GM19395 (cell line): Measurements from ENCODE around the gene TRIB2.
A peak's percentile ranks its signal among the peaks of the same experiment; 100 is the strongest.

Source experiments
- ATAC-seq: cut with Tn5 transposase; IDR thresholded peaks from one replicate; pipeline ENCODE4 v1.9.1; 2021; ENCODE audit warnings: mild to moderate bottlenecking, moderate library complexity; ENCODE audit not compliant: unreplicated experiment

The TRIB2 gene

GRCh38 chr2:12697617-12698016, 19.1 kb upstream of the TRIB2 start:
- no peak for ATAC-seq

DNA sequence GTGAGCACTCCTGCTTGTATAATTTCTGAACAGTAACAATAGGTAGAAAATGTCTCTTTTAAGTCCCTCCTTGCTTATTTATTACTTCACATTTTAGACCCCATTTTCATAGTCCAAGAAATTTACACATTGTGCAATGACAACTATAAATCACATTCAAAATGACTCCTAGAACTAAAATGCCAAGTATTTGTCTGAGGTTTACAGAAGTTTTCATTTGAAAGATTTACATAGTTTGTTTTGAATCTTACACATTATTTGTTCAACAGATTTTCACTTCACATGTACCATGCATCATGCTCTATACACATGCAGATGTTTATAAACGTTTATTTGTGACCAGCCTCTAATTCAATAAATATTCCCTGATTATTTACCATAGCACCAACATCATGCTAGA, 15.7 kb upstream of the TRIB2 start:
- ATAC-seq: no peak

GRCh38 chr2:12701786-12702167, 15.0 kb upstream of the TRIB2 start:
- no peak for ATAC-seq

DNA sequence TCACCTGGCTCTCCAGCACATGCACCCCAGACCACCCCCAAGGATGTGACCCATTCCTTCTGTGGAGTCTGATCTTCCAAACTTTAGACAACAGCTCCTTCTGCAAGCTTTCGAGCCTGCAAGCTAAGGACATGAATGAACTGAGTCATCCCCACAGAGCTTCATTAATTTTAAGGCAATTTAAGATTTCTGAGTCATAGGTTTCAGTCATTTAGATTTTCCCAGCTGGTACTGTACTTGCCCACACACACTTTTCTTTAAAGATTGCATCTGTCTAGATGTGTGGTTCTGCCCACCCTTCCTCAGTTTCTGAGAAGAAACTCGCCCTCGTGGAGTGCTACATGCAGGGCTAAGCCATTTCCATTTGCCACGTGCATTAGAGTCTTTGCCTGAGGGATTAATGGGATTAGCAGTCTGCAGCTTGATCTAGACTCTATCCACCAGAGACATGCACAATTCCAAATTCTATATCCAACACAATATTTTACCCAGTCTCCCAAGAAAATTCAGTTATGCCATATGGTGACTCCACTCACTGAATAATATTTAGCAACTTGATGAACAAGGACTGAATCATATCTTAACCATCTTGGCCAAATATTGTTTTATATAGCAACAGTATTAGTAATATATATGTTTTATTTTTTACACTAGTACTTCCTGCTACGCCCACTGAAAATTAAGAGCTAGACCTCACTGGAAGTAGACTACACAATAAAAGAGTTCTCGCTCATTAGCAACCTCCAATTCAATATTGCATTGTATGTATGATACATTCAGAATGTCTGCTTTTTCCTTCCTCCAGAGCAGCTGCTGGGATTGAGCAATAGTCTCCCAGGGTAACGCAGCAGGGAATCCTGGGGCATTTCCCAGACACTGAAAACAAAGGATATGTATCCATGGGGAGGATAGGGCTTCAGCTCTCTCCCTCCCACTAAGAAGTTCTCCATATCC, 14.3 kb upstream of the TRIB2 start:
- no peak for ATAC-seq

DNA sequence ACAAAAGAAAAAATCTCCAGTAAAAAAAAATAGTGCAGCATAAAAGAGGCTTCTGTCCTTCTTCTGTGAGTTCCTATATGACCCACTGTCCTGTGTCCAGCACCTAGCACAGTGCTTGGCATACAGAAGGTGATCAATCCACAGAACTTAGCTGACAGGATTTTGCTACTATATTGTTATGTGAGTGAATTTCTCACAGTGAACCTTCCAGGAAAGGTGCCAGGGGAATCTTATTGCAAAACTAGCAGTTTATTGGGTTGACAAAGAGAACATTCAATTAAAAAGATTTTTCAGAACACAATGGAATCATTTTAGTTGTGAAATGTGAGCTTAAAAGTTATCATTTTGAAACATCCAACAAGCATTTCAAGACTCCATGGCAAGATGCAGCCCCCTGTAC, 12.4 kb upstream of the TRIB2 start:
- ATAC-seq: no peak

GRCh38 chr2:12705230-12705629, 11.5 kb upstream of the TRIB2 start:
- ATAC-seq: no peak

DNA sequence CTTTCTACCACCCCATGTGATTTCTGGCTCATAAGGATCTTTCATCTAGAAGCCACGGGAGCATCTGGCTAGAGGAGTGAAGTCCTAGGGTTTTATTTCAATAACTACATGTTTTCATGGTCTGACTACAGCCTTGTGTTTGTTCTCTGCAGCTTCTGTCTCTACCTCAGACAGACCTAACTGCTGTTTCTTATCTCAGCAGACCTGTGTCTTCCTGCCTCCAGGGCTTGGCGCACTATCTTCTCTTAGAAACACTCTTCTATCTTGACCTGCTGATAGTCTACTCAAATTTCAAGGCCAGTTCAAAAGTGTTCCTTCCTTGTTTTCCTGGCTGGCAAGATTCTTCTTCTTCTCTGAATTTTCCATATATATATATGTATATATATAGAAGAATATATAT, 11.0 kb upstream of the TRIB2 start:
- ATAC-seq: no peak

DNA sequence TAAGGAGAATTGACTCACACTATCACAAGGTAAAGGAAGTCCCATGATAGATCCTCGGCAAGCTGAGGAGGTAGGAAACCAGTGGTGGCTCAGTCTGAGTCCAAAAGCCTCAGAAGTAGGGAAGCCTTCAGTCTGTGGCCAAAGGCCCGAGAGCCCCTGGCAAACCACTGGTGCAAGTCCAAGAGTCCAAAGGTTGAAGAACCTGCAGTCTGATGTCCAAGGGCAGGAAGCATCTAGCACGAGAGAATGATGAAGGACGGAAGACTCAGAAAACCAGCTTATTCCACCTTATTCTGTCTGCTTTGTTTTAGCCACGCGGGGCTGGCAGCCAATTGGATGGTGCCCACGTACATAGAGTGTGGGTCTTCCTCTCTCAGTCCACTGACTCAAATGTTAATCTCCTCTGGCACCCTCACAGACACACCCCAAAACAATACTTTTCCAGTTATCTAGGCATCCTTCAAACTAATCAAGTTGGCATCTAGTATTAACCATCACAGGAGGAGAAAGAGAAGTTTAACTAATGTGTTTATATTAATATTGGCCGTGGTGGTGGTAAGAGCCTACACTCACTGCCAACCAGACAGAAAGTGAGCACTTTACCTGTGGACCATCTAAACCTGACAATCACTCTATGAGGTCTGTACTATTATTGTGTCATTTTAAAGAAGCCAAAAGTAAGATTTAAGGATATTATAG, 8.1 kb upstream of the TRIB2 start:
- no peak for ATAC-seq

DNA sequence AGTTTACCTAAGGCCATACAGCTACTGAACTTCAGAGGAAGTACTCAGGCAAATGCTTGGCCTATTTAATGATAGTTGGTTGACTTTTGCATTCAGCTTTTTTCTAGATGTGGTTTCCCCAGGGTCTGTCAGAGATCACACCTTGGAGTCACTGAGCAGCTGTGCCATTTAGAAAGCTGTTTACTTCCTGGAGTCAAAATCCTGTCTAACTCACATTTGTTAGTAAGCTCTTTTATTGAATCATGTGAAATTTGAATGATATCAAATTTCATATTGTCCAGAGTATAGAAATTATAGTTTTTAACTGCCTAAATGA, 7.6 kb upstream of the TRIB2 start:
- no peak for ATAC-seq

GRCh38 chr2:12710301-12710700, 6.4 kb upstream of the TRIB2 start:
- no peak for ATAC-seq

DNA sequence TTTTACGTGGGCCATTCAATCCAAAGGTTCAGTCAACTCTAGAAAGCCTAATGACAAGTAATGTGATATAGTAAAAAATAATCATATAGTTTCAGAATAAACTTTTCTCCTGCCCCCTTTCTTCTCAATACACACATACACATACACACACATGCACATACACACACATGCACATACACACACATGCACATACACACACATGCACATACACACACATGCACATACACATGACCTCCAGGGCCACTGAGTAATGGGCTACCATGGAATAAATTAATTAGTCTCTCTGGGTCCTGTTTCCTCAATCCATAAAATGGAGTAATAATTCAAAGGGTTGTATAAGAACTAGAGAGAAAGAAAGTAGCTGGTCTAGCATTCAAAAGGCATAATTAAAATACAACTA, 5.4 kb upstream of the TRIB2 start:
- no peak for ATAC-seq

DNA sequence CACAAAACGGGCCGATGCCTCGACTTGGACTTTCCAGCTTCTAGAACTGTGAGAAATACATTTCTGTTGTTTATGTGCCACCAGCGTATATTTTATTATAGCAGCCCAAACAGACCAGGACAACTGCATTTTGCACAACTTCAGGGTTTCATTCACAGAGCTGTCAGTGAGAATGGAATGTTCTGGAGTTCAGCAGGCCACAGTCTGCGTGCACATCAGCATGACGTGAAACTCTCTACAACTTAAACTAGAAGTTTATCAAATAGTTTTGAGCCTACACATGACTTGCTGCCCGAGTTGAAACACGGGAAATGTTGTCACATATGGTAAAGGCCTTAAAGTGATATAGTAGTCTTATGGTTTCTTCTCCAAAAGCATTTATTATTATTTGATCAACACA, 3.9 kb upstream of the TRIB2 start:
- no peak for ATAC-seq

DNA sequence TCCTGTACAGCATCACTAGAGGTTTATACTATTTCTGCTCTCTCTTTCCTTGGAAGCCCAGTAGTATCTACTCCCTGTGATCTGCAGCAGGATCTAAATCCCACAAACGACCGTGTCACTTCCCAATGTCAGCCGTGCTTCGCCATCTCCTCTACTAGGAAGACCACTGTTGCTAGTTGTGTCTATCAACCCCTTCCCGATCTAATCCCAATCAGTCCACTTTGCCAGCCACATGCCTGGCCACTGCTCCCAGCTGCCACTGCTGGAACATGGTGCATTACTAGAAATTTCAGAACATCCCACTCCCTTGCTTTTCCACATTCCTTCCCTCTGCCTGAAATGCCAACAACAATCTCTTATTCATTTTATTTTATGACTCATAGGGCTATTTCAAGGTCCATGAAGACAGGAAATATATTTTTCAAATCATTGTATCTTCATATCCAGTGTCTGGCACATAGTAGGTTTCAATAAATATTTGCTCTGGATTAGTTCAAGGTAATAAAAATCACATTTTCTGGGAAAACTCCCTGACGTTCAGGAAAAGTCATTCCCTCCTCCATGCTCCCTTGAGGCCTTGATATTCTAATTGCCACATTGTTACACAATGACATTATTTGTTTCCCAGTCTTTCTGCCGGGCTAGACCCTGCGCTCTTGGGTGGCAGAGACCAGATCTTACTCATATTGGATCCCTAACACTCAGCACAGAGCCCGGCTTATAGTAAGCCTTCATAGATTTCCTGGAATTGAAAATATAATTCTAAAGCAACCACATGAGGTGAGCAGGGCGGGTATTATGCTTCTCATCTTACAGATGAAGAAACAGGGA, 2.1 kb upstream of the TRIB2 start:
- no peak for ATAC-seq

GRCh38 chr2:12715258-12716031, 1.3 kb upstream of the TRIB2 start:
- ATAC-seq: no peak

DNA sequence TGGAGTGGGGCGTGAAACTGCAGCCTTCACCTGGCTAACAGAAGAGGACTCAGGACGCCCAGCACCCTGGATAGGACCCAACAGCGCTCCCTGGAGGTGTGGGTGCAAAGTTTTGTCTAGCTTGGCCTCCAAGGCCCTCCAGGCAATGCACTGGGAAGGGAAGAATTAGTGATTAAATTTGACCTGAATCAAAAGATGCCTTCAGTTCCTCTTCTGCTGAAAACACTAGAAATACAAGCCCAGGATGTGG, 779 bp upstream of the TRIB2 start:
- peak; percentile 35 for ATAC-seq

- ATAC-seq: no peak
Observed at GRCh38 chr2:12717191-12718014, 667 bp downstream of the TRIB2 start.

DNA sequence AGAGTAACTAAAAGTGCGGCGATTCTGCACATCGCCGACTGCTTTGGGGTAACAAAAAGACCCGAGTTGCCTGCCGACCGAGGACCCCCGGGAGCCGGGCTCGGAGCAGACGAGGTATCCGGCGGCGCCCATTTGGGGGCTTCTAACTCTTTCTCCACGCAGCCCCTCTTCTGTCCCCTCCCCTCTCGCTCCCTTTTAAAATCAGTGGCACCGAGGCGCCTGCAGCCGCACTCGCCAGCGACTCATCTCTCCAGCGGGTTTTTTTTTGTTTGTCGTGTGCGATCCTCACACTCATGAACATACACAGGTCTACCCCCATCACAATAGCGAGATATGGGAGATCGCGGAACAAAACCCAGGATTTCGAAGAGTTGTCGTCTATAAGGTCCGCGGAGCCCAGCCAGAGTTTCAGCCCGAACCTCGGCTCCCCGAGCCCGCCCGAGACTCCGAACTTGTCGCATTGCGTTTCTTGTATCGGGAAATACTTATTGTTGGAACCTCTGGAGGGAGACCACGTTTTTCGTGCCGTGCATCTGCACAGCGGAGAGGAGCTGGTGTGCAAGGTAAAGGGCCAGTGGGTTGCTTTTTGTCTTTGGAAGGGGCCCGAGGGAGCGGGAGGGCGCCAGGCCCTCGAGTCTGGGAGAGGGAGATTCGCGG, 1.4 kb downstream of the TRIB2 start:
- ATAC-seq: no peak

- no peak for ATAC-seq
Observed at GRCh38 chr2:12718711-12719399, 2.1 kb downstream of the TRIB2 start.
